HL-60/S4 treated with phorbol 12-myristate 13-acetate at 8.2 ng/mL for 4 days and 3 days (cell line): ENCODE measurements around the gene MAPRE3.
"Not testable (repeated sequence)": the region's sequence is repeated elsewhere in the genome, so short reads cannot be mapped to it uniquely, and the experiment has no call there.

ENCODE experiments used
- in situ Hi-C: fragments of 300-500 bp; cut with MboI; formaldehyde crosslinking; loops from 2 replicates; pipeline ENCODE4 v1.15.0; 2022; ENCODE audit warnings: low sequenced_read_pairs

MAPRE3 gene

GRCh38 chr2:26970244-26970927 is at the start of gene MAPRE3:
Gene MAPRE3 (plus strand): TSS chr2:26970637. CDS start chr2:27022219, 51,582 bp downstream.
- in situ Hi-C loops = no loop called here

GRCh38 chr2:26921323-26921722 is 49.1 kb upstream of the MAPRE3 start:
- in situ Hi-C loops = no loop called here

GRCh38 chr2:26922405-26923188 is 47.8 kb upstream of the MAPRE3 start:
- in situ Hi-C loops = no loop called here

GRCh38 chr2:26923189-26923466 is 47.3 kb upstream of the MAPRE3 start:
- in situ Hi-C loops = not testable (repeated sequence)

GRCh38 chr2:26924731-26925099 is 45.7 kb upstream of the MAPRE3 start:
- in situ Hi-C loops = loop anchor here (25.0 kb wide), 1 partner anchor 87 kb away; the partner anchor contains the start of gene DPYSL5

GRCh38 chr2:26925100-26925791 is 45.2 kb upstream of the MAPRE3 start:
- in situ Hi-C loops = loop anchor here (25.0 kb wide), 1 partner anchor 88 kb away; the partner anchor contains the start of gene DPYSL5

GRCh38 chr2:26927221-26927620 is 43.2 kb upstream of the MAPRE3 start:
- in situ Hi-C loops = loop anchor here (25.0 kb wide), 1 partner anchor 90 kb away; the partner anchor contains the start of gene DPYSL5

- in situ Hi-C loops = loop anchor here (25.0 kb wide), 1 partner anchor 96 kb away; the partner anchor contains the start of gene DPYSL5
Observed at GRCh38 chr2:26932974-26933373, 37.5 kb upstream of the MAPRE3 start.

GRCh38 chr2:26933431-26934334 is 36.8 kb upstream of the MAPRE3 start:
- in situ Hi-C loops = loop anchor here (25.0 kb wide), 1 partner anchor 96 kb away; the partner anchor contains the start of gene DPYSL5

GRCh38 chr2:26934335-26934724 is 36.1 kb upstream of the MAPRE3 start:
- in situ Hi-C loops = loop anchor here (25.0 kb wide), 1 partner anchor 97 kb away; the partner anchor contains the start of gene DPYSL5

- in situ Hi-C loops = loop anchor here (25.0 kb wide), 1 partner anchor 98 kb away; the partner anchor contains the start of gene DPYSL5
Observed at GRCh38 chr2:26934985-26935384, 35.5 kb upstream of the MAPRE3 start.

GRCh38 chr2:26936855-26937254 is 33.6 kb upstream of the MAPRE3 start:
- in situ Hi-C loops = loop anchor here (25.0 kb wide), 1 partner anchor 100 kb away; the partner anchor contains the start of gene DPYSL5

GRCh38 chr2:26938399-26939118 is 31.9 kb upstream of the MAPRE3 start:
- in situ Hi-C loops = loop anchor here (25.0 kb wide), 1 partner anchor 101 kb away; the partner anchor contains the start of gene DPYSL5

- in situ Hi-C loops = loop anchor here (25.0 kb wide), 1 partner anchor 103 kb away; the partner anchor contains the start of gene DPYSL5
Observed at GRCh38 chr2:26940001-26940400, 30.4 kb upstream of the MAPRE3 start.

- in situ Hi-C loops = loop anchor here (25.0 kb wide), 1 partner anchor 104 kb away; the partner anchor contains the start of gene DPYSL5
Observed at GRCh38 chr2:26941486-26941885, 29.0 kb upstream of the MAPRE3 start.

- in situ Hi-C loops = loop anchor here (25.0 kb wide), 1 partner anchor 105 kb away; the partner anchor contains the start of gene DPYSL5
Observed at GRCh38 chr2:26942543-26943295, 27.7 kb upstream of the MAPRE3 start.

GRCh38 chr2:26945991-26946750 is 24.3 kb upstream of the MAPRE3 start:
- in situ Hi-C loops = loop anchor here (25.0 kb wide), 1 partner anchor 109 kb away; the partner anchor contains the start of gene DPYSL5
